Measurements from ENCODE around the gene SUFU.

DNA sequence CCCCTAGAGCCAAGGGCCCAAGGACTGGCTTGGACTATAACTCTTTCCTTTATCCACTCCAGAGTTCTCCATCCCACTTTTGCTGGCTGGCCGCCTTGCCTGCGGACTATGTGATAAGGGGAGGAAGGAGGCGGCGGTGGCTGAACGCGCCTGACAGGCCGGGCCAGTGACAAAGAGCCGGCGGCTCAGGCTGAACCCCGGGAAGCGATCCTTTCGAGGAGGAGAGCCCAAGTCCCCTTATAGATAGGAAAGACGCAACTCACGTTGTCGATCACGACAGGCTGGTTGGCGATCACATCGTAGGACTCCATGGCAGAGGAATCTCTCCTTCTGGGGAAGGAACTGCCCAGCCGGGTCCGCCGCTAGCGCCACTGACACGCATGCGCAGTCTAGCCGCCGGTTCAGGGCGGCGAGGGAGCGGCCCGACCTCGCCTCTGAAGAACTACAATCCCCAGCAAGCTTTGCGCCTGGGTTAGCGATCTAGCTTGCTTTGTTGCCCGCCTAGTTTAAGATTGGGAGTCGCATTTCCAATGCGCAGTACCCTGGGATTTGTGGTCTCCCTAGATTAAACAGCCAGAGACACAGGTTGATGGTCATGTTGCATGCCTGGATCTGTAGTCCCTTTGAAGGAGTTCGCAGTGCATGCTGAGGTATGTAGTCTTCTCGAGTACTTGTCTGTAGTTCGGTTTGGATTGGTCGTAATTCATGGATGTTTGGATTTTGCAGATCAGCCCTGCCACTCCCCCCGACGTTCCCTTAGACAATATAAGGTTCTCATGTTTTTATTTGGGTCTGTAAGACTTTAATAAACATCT is 1.2 kb upstream of the SUFU start, which contains the start of gene ACTR1A:
- TF ChIP-seq POLR2AphosphoS5 (IDR thresholded peaks at IDR 0.05; ENCODE audit: low read depth, low read length) (peak; percentile 60), POLR2A (IDR thresholded peaks at IDR 0.05; ENCODE audit: low read depth, low read length) (peak; percentile 64), TAF1 (IDR thresholded peaks at IDR 0.05; ENCODE audit: borderline replicate concordance, low read depth, low read length) (0 out of 2 replicates have a peak, but pooled peaks have one; percentile 43)
